Measurements from ENCODE around the gene RDX. TPM values are rescaled to one million over a fixed set of nuclear protein-coding genes. Genes with fewer than 3 reads are reported as not detected.
"Not testable (repeated sequence)": the region's sequence is repeated elsewhere in the genome, so short reads cannot be mapped to it uniquely, and the experiment has no call there.

RDX gene
- polyA plus RNA-seq, 1 donor = 51.6 TPM

DNA sequence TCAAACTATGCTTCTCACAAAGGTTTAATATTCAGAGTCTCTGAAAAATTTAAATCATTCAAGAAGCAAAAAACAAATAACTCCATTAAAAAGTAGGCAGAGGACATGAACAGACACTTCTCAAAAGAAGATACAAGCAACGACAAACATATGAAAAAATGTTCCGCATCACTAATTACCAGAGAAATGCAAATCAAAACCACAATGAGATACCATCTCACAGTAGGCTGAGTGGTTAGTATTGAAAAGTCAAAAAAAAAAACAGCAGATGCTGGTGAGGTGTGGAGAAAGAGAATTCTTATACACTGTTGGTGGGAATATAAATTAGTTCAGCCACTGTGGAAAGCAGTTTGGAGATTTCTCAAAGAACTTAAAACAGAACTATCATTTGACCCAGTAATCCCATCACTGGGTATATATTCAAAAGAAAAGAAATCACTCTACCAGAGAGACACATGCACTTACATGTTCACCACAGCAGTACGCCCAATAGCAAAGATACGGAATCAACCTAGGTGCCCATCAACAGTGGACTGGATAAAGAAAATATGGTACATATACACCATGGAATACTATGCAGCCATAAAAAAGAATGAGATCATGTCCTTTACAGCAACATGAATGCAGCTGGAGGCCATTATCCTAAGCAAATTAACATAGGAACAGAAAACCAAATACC lies 103.7 kb downstream of the RDX start:
- not testable (repeated sequence) for H3K36me3 ChIP-seq (ENCODE audit: control insufficient read depth, insufficient read depth, low read length); DNase-seq; H3K4me1 ChIP-seq (ENCODE audit: control insufficient read depth, insufficient read depth, low read length); H3K4me3 ChIP-seq (ENCODE audit: low read length); H3K27ac ChIP-seq (ENCODE audit: low read length); H3K9me3 ChIP-seq (ENCODE audit: control insufficient read depth, low read depth, low read length); H3K27me3 ChIP-seq (ENCODE audit: control insufficient read depth, insufficient read depth, low read length)
- no CpG with 5 or more reads among the region's 4 CpGs for WGBS (ENCODE audit: insufficient coverage, low lambda C conversion rate)

DNA sequence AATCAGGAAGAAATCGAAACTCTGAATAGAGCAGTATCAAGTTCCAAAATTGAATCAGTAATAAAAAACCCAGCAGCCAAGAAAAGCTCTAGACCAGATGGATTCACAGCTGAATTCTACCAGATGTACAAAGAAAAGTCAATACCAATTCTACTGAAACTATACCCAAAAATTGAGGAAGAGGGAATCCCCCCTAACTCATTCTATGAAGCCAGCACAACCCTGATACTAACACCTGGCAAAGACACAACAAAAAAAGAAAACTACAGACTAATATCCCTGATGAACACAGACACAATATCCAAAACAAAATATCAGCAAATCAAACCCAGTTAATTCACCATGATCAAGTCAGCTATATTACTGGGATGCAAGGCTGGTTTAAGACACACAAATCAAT lies 105.5 kb downstream of the RDX start:
- WGBS (ENCODE audit: insufficient coverage, low lambda C conversion rate) = no CpG with 5 or more reads among the region's 1 CpG
- H3K27ac ChIP-seq (ENCODE audit: low read length) = no peak overlapping the region
- no peaks in the 10 kb centered on the region for H3K27me3 ChIP-seq (ENCODE audit: control insufficient read depth, insufficient read depth, low read length)
- H3K4me3 ChIP-seq (ENCODE audit: low read length) = no peak overlapping the region
- DNase-seq = no peak
- no peaks in the 10 kb centered on the region for H3K9me3 ChIP-seq (ENCODE audit: control insufficient read depth, low read depth, low read length)
- no peaks in the 10 kb centered on the region for H3K4me1 ChIP-seq (ENCODE audit: control insufficient read depth, insufficient read depth, low read length)
- H3K36me3 ChIP-seq (ENCODE audit: control insufficient read depth, insufficient read depth, low read length) = no peaks in the 10 kb centered on the region

DNA sequence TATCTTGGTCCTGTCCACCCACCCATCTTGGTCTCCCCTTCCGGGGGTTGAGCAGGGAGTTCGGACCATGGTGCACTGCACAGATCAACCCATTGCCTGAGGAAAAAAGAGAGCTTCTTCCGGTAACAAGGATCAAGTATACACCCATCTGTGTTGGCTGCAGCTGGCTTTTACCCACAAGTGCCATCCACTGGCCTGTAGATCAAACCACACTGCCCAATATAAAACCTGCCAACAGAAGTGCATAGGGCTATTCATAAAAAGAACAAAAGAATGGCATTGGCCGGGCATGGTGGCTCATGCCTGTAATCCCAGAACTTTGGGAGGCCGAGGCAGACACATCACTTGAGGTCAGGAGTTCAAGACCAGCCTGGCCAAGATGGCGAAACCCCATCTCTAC lies 108.7 kb downstream of the RDX start:
- no peaks in the 10 kb centered on the region for H3K36me3 ChIP-seq (ENCODE audit: control insufficient read depth, insufficient read depth, low read length)
- no peaks in the 10 kb centered on the region for H3K27me3 ChIP-seq (ENCODE audit: control insufficient read depth, insufficient read depth, low read length)
- H3K4me3 ChIP-seq (ENCODE audit: low read length) = no peak overlapping the region
- DNase-seq = no peak
- no peak overlapping the region for H3K27ac ChIP-seq (ENCODE audit: low read length)
- no peaks in the 10 kb centered on the region for H3K9me3 ChIP-seq (ENCODE audit: control insufficient read depth, low read depth, low read length)
- H3K4me1 ChIP-seq (ENCODE audit: control insufficient read depth, insufficient read depth, low read length) = no peaks in the 10 kb centered on the region
- no CpG with 5 or more reads among the region's 6 CpGs for WGBS (ENCODE audit: insufficient coverage, low lambda C conversion rate)

DNA sequence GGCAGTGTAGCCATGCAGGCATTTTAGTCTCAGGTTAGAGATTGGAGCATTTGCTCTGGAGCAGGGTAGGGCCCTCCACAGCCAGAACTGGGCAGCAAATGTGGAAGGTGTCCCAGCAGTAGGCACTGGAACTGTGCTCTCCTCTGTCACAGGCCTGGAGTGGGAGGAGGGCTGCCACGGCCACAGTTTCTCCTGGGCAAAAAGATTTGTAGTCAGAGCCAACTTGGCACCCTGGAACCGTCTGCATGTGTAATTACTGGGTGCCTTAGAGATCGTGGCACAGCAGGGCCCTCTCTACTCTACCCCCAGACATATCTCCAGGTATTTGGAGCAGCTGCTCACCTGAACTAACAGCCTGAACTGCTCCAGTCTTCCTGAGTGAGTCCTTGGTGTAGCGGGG lies 109.5 kb downstream of the RDX start:
- no peak for DNase-seq
- H3K4me1 ChIP-seq (ENCODE audit: control insufficient read depth, insufficient read depth, low read length) = no peaks in the 10 kb centered on the region
- no CpG with 5 or more reads among the region's 4 CpGs for WGBS (ENCODE audit: insufficient coverage, low lambda C conversion rate)

GRCh38 chr11:110186456-110186855 lies 110.0 kb downstream of the RDX start:
- no peaks in the 10 kb centered on the region for H3K4me1 ChIP-seq (ENCODE audit: control insufficient read depth, insufficient read depth, low read length)
- H3K27ac ChIP-seq (ENCODE audit: low read length) = no peak overlapping the region
- 100% methylated on average over 1 of the region's 5 CpGs for WGBS (ENCODE audit: insufficient coverage, low lambda C conversion rate)

More for the DNA sequence above, 109.5 kb downstream of the RDX start:
- no peaks in the 10 kb centered on the region for H3K27me3 ChIP-seq (ENCODE audit: control insufficient read depth, insufficient read depth, low read length)
- H3K4me3 ChIP-seq (ENCODE audit: low read length) = no peak overlapping the region
- no peaks in the 10 kb centered on the region for H3K36me3 ChIP-seq (ENCODE audit: control insufficient read depth, insufficient read depth, low read length)
- no peak overlapping the region for H3K27ac ChIP-seq (ENCODE audit: low read length)
- no peaks in the 10 kb centered on the region for H3K9me3 ChIP-seq (ENCODE audit: control insufficient read depth, low read depth, low read length)

DNA sequence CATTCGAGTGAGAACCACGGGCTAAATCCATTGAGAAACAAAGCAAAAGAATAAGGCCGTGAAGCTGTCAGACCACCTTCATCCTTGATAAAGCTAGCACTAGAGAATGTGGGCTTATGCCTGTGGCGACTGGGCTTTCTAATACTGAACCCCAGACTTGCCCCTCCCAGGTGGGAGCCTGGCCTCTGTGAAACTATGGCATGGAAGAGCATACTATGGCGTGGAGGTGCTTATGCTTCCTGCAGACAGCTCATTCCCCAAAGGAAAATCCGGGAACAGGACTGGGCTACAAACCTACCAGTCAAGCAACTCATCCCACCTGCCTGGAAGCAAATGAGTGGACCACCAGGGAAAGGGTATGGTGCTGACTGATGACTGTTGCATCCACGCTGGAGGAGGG lies 110.8 kb downstream of the RDX start:
- Histone ChIP-seq H3K27ac (ENCODE audit: low read length) (no peak overlapping the region), H3K4me1 (ENCODE audit: control insufficient read depth, insufficient read depth, low read length) (no peaks in the 10 kb centered on the region), H3K9me3 (ENCODE audit: control insufficient read depth, low read depth, low read length) (no peaks in the 10 kb centered on the region), H3K27me3 (ENCODE audit: control insufficient read depth, insufficient read depth, low read length) (no peaks in the 10 kb centered on the region), H3K36me3 (ENCODE audit: control insufficient read depth, insufficient read depth, low read length) (no peaks in the 10 kb centered on the region), H3K4me3 (ENCODE audit: low read length) (no peak overlapping the region)
- DNase-seq = no peak
- no CpG with 5 or more reads among the region's 7 CpGs for WGBS (ENCODE audit: insufficient coverage, low lambda C conversion rate)

More at GRCh38 chr11:110186456-110186855, 110.0 kb downstream of the RDX start:
- no peaks in the 10 kb centered on the region for H3K9me3 ChIP-seq (ENCODE audit: control insufficient read depth, low read depth, low read length)
- H3K27me3 ChIP-seq (ENCODE audit: control insufficient read depth, insufficient read depth, low read length) = no peaks in the 10 kb centered on the region
- H3K4me3 ChIP-seq (ENCODE audit: low read length) = no peak overlapping the region
- H3K36me3 ChIP-seq (ENCODE audit: control insufficient read depth, insufficient read depth, low read length) = no peaks in the 10 kb centered on the region
- no peak for DNase-seq

GRCh38 chr11:110185121-110185591 lies 111.3 kb downstream of the RDX start:
- Histone ChIP-seq H3K27ac (ENCODE audit: low read length) (no peak overlapping the region), H3K27me3 (ENCODE audit: control insufficient read depth, insufficient read depth, low read length) (no peaks in the 10 kb centered on the region), H3K36me3 (ENCODE audit: control insufficient read depth, insufficient read depth, low read length) (no peaks in the 10 kb centered on the region), H3K9me3 (ENCODE audit: control insufficient read depth, low read depth, low read length) (no peaks in the 10 kb centered on the region), H3K4me1 (ENCODE audit: control insufficient read depth, insufficient read depth, low read length) (no peaks in the 10 kb centered on the region), H3K4me3 (ENCODE audit: low read length) (no peak overlapping the region)
- DNase-seq = no peak
- no CpG with 5 or more reads among the region's 3 CpGs for WGBS (ENCODE audit: insufficient coverage, low lambda C conversion rate)

DNA sequence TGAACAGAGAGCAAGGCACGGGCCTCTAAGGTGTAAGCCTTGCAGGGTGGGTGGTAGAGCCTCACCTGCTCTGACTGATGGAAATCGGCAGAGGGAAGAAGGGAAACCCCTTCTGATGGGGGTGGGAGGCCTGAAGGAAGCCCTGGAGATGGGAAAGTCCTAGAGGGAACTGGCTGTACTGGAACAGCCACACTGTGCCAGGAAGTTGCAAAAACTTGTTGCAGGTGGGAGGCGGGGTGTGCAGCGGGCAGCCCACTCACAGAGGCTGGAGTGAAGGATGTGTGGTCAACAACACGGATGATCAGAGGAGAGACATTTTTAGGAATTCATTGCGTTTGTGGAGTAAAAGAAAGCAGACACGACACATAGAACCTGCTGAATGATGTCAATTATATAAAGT lies 112.0 kb downstream of the RDX start:
- Histone ChIP-seq H3K27ac (ENCODE audit: low read length) (no peak overlapping the region), H3K4me1 (ENCODE audit: control insufficient read depth, insufficient read depth, low read length) (no peaks in the 10 kb centered on the region), H3K4me3 (ENCODE audit: low read length) (no peak overlapping the region), H3K27me3 (ENCODE audit: control insufficient read depth, insufficient read depth, low read length) (no peaks in the 10 kb centered on the region), H3K9me3 (ENCODE audit: control insufficient read depth, low read depth, low read length) (no peaks in the 10 kb centered on the region), H3K36me3 (ENCODE audit: control insufficient read depth, insufficient read depth, low read length) (no peaks in the 10 kb centered on the region)
- WGBS (ENCODE audit: insufficient coverage, low lambda C conversion rate) = no CpG with 5 or more reads among the region's 7 CpGs
- DNase-seq = no peak

DNA sequence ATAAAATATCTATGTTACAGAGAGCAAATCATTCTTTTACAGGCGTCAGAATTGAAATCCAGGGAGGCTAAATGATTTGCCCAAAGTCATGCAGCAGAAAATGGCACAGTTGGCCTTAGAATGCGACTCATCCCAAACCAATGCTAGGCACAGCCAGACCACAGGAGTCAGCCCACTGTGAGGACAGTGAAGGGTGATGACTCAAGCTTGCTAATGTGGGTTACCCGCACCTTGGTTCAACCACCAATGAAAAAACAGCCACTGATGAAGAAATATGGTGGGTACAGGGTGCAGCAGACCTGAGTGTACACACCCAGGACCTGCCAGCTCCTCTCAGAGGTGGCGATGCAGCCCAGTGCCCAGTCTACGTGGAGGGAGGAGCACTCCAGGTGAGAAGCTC lies 113.5 kb downstream of the RDX start:
- no CpG with 5 or more reads among the region's 5 CpGs for WGBS (ENCODE audit: insufficient coverage, low lambda C conversion rate)
- H3K4me1 ChIP-seq (ENCODE audit: control insufficient read depth, insufficient read depth, low read length) = no peaks in the 10 kb centered on the region
- no peak overlapping the region for H3K27ac ChIP-seq (ENCODE audit: low read length)
- DNase-seq = no peak
- H3K36me3 ChIP-seq (ENCODE audit: control insufficient read depth, insufficient read depth, low read length) = no peaks in the 10 kb centered on the region
- H3K9me3 ChIP-seq (ENCODE audit: control insufficient read depth, low read depth, low read length) = no peaks in the 10 kb centered on the region
- no peak overlapping the region for H3K4me3 ChIP-seq (ENCODE audit: low read length)
- no peaks in the 10 kb centered on the region for H3K27me3 ChIP-seq (ENCODE audit: control insufficient read depth, insufficient read depth, low read length)

GRCh38 chr11:110179064-110179463 lies 117.3 kb downstream of the RDX start:
- Histone ChIP-seq H3K27me3 (ENCODE audit: control insufficient read depth, insufficient read depth, low read length) (no peaks in the 10 kb centered on the region), H3K4me1 (ENCODE audit: control insufficient read depth, insufficient read depth, low read length) (no peaks in the 10 kb centered on the region), H3K4me3 (ENCODE audit: low read length) (no peak overlapping the region), H3K36me3 (ENCODE audit: control insufficient read depth, insufficient read depth, low read length) (no peaks in the 10 kb centered on the region), H3K9me3 (ENCODE audit: control insufficient read depth, low read depth, low read length) (no peaks in the 10 kb centered on the region), H3K27ac (ENCODE audit: low read length) (no peak overlapping the region)
- WGBS (ENCODE audit: insufficient coverage, low lambda C conversion rate) = no CpG with 5 or more reads among the region's 4 CpGs
- DNase-seq = no peak

DNA sequence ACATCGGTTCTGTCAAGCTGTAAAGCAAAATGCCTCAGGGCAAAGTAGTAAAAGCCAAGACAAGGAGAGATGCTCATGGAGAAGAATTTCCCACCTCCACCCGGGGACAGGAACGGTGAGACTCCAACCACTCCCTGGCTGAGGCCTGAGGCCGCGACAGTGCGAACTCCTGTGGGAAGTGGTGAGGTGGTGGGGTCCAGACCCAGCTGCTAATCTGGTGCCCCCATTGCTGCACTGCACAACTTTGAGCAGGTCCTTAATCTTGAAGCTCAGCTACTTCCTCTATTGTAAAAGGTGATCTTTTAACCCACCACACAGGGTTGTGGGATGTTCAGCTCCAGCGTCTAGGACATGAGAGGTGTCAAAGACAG lies 119.3 kb downstream of the RDX start:
- no peak overlapping the region for H3K4me3 ChIP-seq (ENCODE audit: low read length)
- H3K36me3 ChIP-seq (ENCODE audit: control insufficient read depth, insufficient read depth, low read length) = no peaks in the 10 kb centered on the region
- H3K27me3 ChIP-seq (ENCODE audit: control insufficient read depth, insufficient read depth, low read length) = no peaks in the 10 kb centered on the region
- no CpG with 5 or more reads among the region's 7 CpGs for WGBS (ENCODE audit: insufficient coverage, low lambda C conversion rate)
- H3K9me3 ChIP-seq (ENCODE audit: control insufficient read depth, low read depth, low read length) = no peaks in the 10 kb centered on the region
- no peaks in the 10 kb centered on the region for H3K4me1 ChIP-seq (ENCODE audit: control insufficient read depth, insufficient read depth, low read length)
- H3K27ac ChIP-seq (ENCODE audit: low read length) = no peak overlapping the region
- DNase-seq = no peak
